Caco-2 (cell line): ENCODE results near the gene ARHGEF7. TPM values are rescaled to one million over a fixed set of nuclear protein-coding genes. Genes with fewer than 3 reads are reported as not detected.

Source experiments
- BruUV-seq: library from RNA; stranded (reverse); fragments of 400-500 nt; replicated peaks from 2 replicates; lab custom pipeline; 2021; lab: Mats Ljungman, UMichigan
- CTCF ChIA-PET: fragments of 300-600 bp; sonication (Branson Sonifier 250); formaldehyde crosslinking; loops from one replicate; lab custom pipeline; 2022; ENCODE audit warnings: antibody characterized with exemption; lab: Charles Lee
- POLR2A ChIA-PET: fragments of 300-600 bp; sonication (Branson Sonifier 250); formaldehyde crosslinking; loops from one replicate; lab custom pipeline; 2022; ENCODE audit warnings: antibody characterized with exemption; lab: Charles Lee
- DNase-seq, 2 experiments: peaks; one replicate each; pipeline versions ENCODE4 v3.0.0 to v3.0.0-alpha.2; 2020 to 2022
- H3K27me3 ChIP-seq: replicated peaks from 2 replicates; pipeline ENCODE4 v1.6.0; 2011; ENCODE audit warnings: low read length; ENCODE audit not compliant: control insufficient read depth, insufficient read depth
- H3K36me3 ChIP-seq: 2 replicates; pipeline ENCODE4 v1.5.1; 2011; ENCODE audit warnings: low read length; ENCODE audit not compliant: control insufficient read depth, insufficient read depth
- H3K4me1 ChIP-seq: fragments of 250-450 bp; sonication (Bioruptor Pico); 2 replicates; pipeline ENCODE4 v1.5.1; 2020; ENCODE audit warnings: mild to moderate bottlenecking
- H3K4me3 ChIP-seq: 2 replicates; pipeline ENCODE4 v1.5.1; 2011; ENCODE audit warnings: low read depth, mild to moderate bottlenecking, control low read depth, low read length
- H3K9me3 ChIP-seq: fragments of 250-450 bp; sonication (Bioruptor Pico); 2 replicates; pipeline ENCODE4 v1.5.1; 2020; ENCODE audit warnings: mild to moderate bottlenecking, moderate library complexity
- H3K27ac Mint-ChIP-seq: one replicate; pipeline ENCODE4 v1.8.0; 2022; ENCODE audit warnings: mixed read lengths; ENCODE audit not compliant: unreplicated experiment
- H3K27me3 Mint-ChIP-seq: one replicate; pipeline ENCODE4 v1.8.0; 2022; ENCODE audit warnings: mixed read lengths; ENCODE audit not compliant: insufficient read depth, unreplicated experiment
- H3K36me3 Mint-ChIP-seq: one replicate; pipeline ENCODE4 v1.8.0; 2022; ENCODE audit warnings: mild to moderate bottlenecking, mixed read lengths; ENCODE audit not compliant: insufficient read depth, unreplicated experiment
- H3K4me1 Mint-ChIP-seq: one replicate; pipeline ENCODE4 v1.8.0; 2022; ENCODE audit warnings: low read depth, mixed read lengths; ENCODE audit not compliant: unreplicated experiment
- H3K4me3 Mint-ChIP-seq: one replicate; pipeline ENCODE4 v1.8.0; 2022; ENCODE audit warnings: mild to moderate bottlenecking, moderate library complexity, mixed read lengths; ENCODE audit not compliant: unreplicated experiment
- H3K9me3 Mint-ChIP-seq: one replicate; pipeline ENCODE4 v1.8.0; 2022; ENCODE audit warnings: mixed read lengths; ENCODE audit not compliant: unreplicated experiment
- intact Hi-C: fragments of 100-400 bp; cut with micrococcal nuclease; formaldehyde crosslinking; loops from one replicate; pipeline ENCODE4 v1.10.0; 2022; ENCODE audit not compliant: unreplicated experiment
- total RNA-seq: library from RNA; stranded (reverse); gene quantifications from 2 replicates; pipeline ENCODE4 v1.2.3, GENCODE V29; 2022
- TF ChIP-seq, protein P1 (sequence below), 2 experiments: fragments of 200-600 bp in 1 of 2; IDR thresholded peaks; 1 replicate in 1 of 2; 2 replicates in 1 of 2; pipeline versions ENCODE4 v1.5.1 to v1.8.0; 2011 to 2022; ENCODE audit warnings: antibody characterized with exemption in 1 of 2, control low read depth in 1 of 2, inconsistent platforms in 1 of 2, low read depth in 1 of 2, low read length in 1 of 2, mild to moderate bottlenecking in 1 of 2, moderate library complexity in 1 of 2; ENCODE audit not compliant: insufficient read depth in 1 of 2, severe bottlenecking in 1 of 2, unreplicated experiment in 1 of 2

The ARHGEF7 gene
- total RNA-seq, 1 experiment from 2014 or later: 60.5 TPM

DNA sequence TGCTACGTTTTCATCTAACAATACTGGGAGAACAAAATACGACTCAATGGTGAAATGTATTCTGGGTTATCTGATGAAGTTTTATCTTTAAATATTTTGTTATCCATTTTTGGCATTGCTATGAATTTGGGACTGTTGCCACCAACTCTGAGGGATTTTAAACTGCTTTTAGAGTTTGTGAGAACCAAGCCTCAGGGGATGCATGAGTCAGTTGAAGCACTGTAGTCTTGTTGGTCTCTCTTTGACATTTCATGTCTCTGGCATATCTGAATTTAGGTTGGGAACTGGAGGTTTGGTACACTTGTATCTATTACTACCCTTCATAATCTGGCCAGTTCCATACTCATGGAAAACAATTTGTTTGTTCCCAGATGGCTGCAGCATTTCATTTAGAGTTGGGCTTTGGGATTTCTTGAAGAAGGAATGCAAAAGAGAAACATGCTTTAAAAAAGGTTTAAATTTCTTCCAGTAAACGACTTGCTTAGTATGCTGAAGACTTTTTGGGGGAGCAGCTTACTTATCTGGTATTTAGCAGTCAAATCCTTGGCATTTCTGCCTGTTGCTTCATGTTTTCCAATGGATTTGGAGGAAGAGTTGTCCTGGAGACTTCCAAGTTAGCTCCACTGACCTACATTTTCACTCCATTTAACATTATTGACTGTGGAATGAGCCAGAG is 28.9 kb downstream of the ARHGEF7 start:
- intact Hi-C loops: no loop called here
- Mint-ChIP-seq H3K4me3 (no peak overlapping the region), H3K36me3 (no peaks in the 10 kb centered on the region), H3K4me1 (no peaks in the 10 kb centered on the region), H3K27me3 (peaks cover 31% of the 10 kb centered on the region), H3K27ac (no peak overlapping the region), H3K9me3 (no peaks in the 10 kb centered on the region)
- H3K36me3 ChIP-seq: no peaks in the 10 kb centered on the region
- H3K9me3 ChIP-seq: no peaks in the 10 kb centered on the region
- TF ChIP-seq, protein P1, sequence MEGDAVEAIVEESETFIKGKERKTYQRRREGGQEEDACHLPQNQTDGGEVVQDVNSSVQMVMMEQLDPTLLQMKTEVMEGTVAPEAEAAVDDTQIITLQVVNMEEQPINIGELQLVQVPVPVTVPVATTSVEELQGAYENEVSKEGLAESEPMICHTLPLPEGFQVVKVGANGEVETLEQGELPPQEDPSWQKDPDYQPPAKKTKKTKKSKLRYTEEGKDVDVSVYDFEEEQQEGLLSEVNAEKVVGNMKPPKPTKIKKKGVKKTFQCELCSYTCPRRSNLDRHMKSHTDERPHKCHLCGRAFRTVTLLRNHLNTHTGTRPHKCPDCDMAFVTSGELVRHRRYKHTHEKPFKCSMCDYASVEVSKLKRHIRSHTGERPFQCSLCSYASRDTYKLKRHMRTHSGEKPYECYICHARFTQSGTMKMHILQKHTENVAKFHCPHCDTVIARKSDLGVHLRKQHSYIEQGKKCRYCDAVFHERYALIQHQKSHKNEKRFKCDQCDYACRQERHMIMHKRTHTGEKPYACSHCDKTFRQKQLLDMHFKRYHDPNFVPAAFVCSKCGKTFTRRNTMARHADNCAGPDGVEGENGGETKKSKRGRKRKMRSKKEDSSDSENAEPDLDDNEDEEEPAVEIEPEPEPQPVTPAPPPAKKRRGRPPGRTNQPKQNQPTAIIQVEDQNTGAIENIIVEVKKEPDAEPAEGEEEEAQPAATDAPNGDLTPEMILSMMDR (IDR thresholded peaks at IDR 0.05; ENCODE audit: insufficient read depth in 1 of 2, low read depth in 1 of 2, low read length in 1 of 2, severe bottlenecking in 1 of 2, unreplicated experiment in 1 of 2): no peak
- no peak for DNase-seq
- H3K4me1 ChIP-seq: no peaks in the 10 kb centered on the region
- BruUV-seq: no TSS peak
- POLR2A ChIA-PET: no interaction called here
- CTCF ChIA-PET: no interaction called here
- H3K4me3 ChIP-seq: no peak overlapping the region
- no peaks in the 10 kb centered on the region; the same call in none of the 2 replicates for H3K27me3 ChIP-seq

DNA sequence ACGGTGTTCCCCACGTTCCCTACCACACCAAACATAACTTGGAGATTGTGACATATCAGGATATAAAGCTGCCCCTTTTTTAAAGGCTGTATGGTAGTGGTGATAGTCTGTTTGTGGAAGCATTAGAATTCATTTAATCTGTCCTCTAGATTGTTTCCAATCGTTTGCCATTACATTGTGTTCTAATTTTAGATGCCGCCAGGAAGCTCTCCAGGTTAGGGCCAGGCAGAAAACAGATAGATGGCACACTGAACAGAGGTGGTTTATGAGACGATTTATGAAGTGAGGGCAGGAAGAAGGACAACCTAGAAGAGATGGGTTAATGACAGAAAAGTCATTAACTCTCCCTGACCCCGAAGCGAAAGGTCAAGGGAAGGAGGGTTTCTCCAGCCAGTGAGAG is 30.0 kb downstream of the ARHGEF7 start:
- ChIA-PET POLR2A (no interaction called here), CTCF (no interaction called here)
- H3K9me3 ChIP-seq: no peaks in the 10 kb centered on the region
- no TSS peak for BruUV-seq
- Mint-ChIP-seq H3K4me1 (no peaks in the 10 kb centered on the region), H3K27me3 (peaks cover 26% of the 10 kb centered on the region), H3K9me3 (no peaks in the 10 kb centered on the region), H3K27ac (no peak overlapping the region), H3K36me3 (no peaks in the 10 kb centered on the region), H3K4me3 (no peak overlapping the region)
- TF ChIP-seq, protein P1 (IDR thresholded peaks at IDR 0.05; ENCODE audit: insufficient read depth in 1 of 2, low read depth in 1 of 2, low read length in 1 of 2, severe bottlenecking in 1 of 2, unreplicated experiment in 1 of 2): no peak
- DNase-seq: no peak
- no peaks in the 10 kb centered on the region for H3K36me3 ChIP-seq
- no peaks in the 10 kb centered on the region for H3K4me1 ChIP-seq
- no peaks in the 10 kb centered on the region; the same call in none of the 2 replicates for H3K27me3 ChIP-seq
- H3K4me3 ChIP-seq: no peak overlapping the region
- intact Hi-C loops: no loop called here

GRCh38 chr13:111145506-111145905 is 30.4 kb downstream of the ARHGEF7 start:
- no peak for DNase-seq
- H3K4me3 ChIP-seq: no peak overlapping the region
- Mint-ChIP-seq H3K36me3 (no peaks in the 10 kb centered on the region), H3K4me1 (no peaks in the 10 kb centered on the region), H3K4me3 (no peak overlapping the region), H3K27ac (no peak overlapping the region), H3K9me3 (no peaks in the 10 kb centered on the region), H3K27me3 (peaks cover 22% of the 10 kb centered on the region)
- ChIA-PET CTCF (no interaction called here), POLR2A (no interaction called here)
- intact Hi-C loops: no loop called here
- TF ChIP-seq, protein P1 (IDR thresholded peaks at IDR 0.05; ENCODE audit: insufficient read depth in 1 of 2, low read depth in 1 of 2, low read length in 1 of 2, severe bottlenecking in 1 of 2, unreplicated experiment in 1 of 2): no peak
- no peaks in the 10 kb centered on the region for H3K9me3 ChIP-seq
- H3K4me1 ChIP-seq: no peaks in the 10 kb centered on the region
- H3K36me3 ChIP-seq: no peaks in the 10 kb centered on the region
- H3K27me3 ChIP-seq: no peaks in the 10 kb centered on the region; the same call in none of the 2 replicates
- no TSS peak for BruUV-seq
